Measurements from ENCODE around the gene MCEE. TPM values are rescaled to one million over a fixed set of nuclear protein-coding genes. Genes with fewer than 3 reads are reported as not detected.

MCEE gene
- total RNA-seq, 1 donor from 2014 or later = 11.5 TPM

- H3K27ac Mint-ChIP-seq (ENCODE audit: unreplicated experiment) = no peak overlapping the region
Measured at GRCh38 chr2:71074893-71075395, 55.1 kb downstream of the MCEE start.

GRCh38 chr2:71073475-71073874 lies 56.6 kb downstream of the MCEE start:
- TF ChIP-seq CTCF (IDR thresholded peaks at IDR 0.05; ENCODE audit: partially characterized antibody, unreplicated experiment) = no peak
- Mint-ChIP-seq H3K4me1 (ENCODE audit: low read depth, unreplicated experiment) (peaks cover 18% of the 10 kb centered on the region), H3K4me3 (ENCODE audit: unreplicated experiment) (no peak overlapping the region), H3K36me3 (ENCODE audit: unreplicated experiment) (peaks cover 11% of the 10 kb centered on the region), H3K9me3 (ENCODE audit: unreplicated experiment) (peaks cover 10% of the 10 kb centered on the region), H3K27ac (ENCODE audit: unreplicated experiment) (no peak overlapping the region), H3K27me3 (ENCODE audit: unreplicated experiment) (peaks cover 7% of the 10 kb centered on the region)
- DNase-seq = no peak

More at GRCh38 chr2:71074893-71075395, 55.1 kb downstream of the MCEE start:
- H3K4me1 Mint-ChIP-seq (ENCODE audit: low read depth, unreplicated experiment) = peaks cover 9% of the 10 kb centered on the region
- DNase-seq = no peak
- no peak for TF ChIP-seq CTCF (IDR thresholded peaks at IDR 0.05; ENCODE audit: partially characterized antibody, unreplicated experiment)
- peaks cover 11% of the 10 kb centered on the region for H3K36me3 Mint-ChIP-seq (ENCODE audit: unreplicated experiment)
- H3K9me3 Mint-ChIP-seq (ENCODE audit: unreplicated experiment) = peaks cover 2% of the 10 kb centered on the region
- peaks cover 4% of the 10 kb centered on the region for H3K27me3 Mint-ChIP-seq (ENCODE audit: unreplicated experiment)
- no peak overlapping the region for H3K4me3 Mint-ChIP-seq (ENCODE audit: unreplicated experiment)

GRCh38 chr2:71072492-71072891 lies 57.5 kb downstream of the MCEE start:
- Mint-ChIP-seq H3K27ac (ENCODE audit: unreplicated experiment) (no peak overlapping the region), H3K9me3 (ENCODE audit: unreplicated experiment) (peaks cover 18% of the 10 kb centered on the region), H3K36me3 (ENCODE audit: unreplicated experiment) (peaks cover 11% of the 10 kb centered on the region), H3K4me3 (ENCODE audit: unreplicated experiment) (no peak overlapping the region), H3K4me1 (ENCODE audit: low read depth, unreplicated experiment) (peaks cover 18% of the 10 kb centered on the region), H3K27me3 (ENCODE audit: unreplicated experiment) (peaks cover 13% of the 10 kb centered on the region)
- TF ChIP-seq CTCF (IDR thresholded peaks at IDR 0.05; ENCODE audit: partially characterized antibody, unreplicated experiment) = no peak
- no peak for DNase-seq

GRCh38 chr2:71071681-71072398 lies 58.2 kb downstream of the MCEE start:
- Mint-ChIP-seq H3K36me3 (ENCODE audit: unreplicated experiment) (peaks cover 7% of the 10 kb centered on the region), H3K9me3 (ENCODE audit: unreplicated experiment) (peaks cover 18% of the 10 kb centered on the region), H3K4me3 (ENCODE audit: unreplicated experiment) (no peak overlapping the region), H3K4me1 (ENCODE audit: low read depth, unreplicated experiment) (peaks cover 18% of the 10 kb centered on the region), H3K27ac (ENCODE audit: unreplicated experiment) (no peak overlapping the region), H3K27me3 (ENCODE audit: unreplicated experiment) (peaks cover 13% of the 10 kb centered on the region)
- no peak for DNase-seq
- no peak for TF ChIP-seq CTCF (IDR thresholded peaks at IDR 0.05; ENCODE audit: partially characterized antibody, unreplicated experiment)
